ENCODE data around the gene LRRTM2.

LRRTM2 gene

DNA sequence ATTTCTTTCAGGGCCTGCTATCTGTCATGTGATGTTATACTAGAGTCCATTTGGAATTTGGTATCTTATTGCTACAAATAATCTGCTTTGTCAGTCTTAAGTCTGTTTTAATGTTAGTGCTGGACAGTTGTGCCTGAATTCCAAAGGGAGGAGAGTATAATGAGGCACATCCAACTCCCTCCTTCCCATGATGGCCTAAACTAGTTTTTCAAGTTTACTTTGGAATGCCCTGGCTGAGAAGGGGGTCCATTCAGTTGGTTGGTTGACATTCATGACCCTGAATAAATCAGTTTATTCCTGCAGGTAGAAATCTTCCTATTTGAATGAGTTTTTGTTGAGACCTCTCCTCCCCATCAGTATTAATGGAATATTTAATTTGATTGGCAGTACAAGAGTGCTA, 9.4 kb upstream of the LRRTM2 start:
- H3K4me3 ChIP-seq (ENCODE audit: low read depth, low read length), result no peak overlapping the region

- H3K4me3 ChIP-seq (ENCODE audit: low read depth, low read length), result no peak overlapping the region
These were observed 9.0 kb upstream of the LRRTM2 start for GRCh38 chr5:138884094-138884493.

DNA sequence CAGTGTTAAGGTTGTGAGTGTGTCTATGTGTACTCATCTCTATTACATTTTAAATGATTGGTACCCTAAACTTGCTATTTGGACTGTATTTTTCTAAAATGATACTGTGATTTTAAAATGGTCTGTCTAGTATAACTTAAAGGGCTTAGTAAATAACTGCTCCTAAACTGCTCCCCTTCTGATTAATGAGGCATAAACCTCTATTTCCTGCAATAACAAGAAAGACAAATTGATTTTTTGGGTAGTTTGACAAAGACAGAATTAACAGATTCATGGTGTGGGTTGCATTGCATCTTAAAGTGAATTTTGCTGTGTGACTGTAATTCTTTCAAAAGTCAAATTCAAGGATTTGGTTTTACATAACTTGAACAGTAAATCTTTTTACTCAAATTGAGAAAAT, 8.1 kb upstream of the LRRTM2 start:
- no peak overlapping the region for H3K4me3 ChIP-seq (ENCODE audit: low read depth, low read length)

- no peak overlapping the region for H3K4me3 ChIP-seq (ENCODE audit: low read depth, low read length)
These were observed 3.5 kb upstream of the LRRTM2 start for GRCh38 chr5:138878437-138879235.

DNA sequence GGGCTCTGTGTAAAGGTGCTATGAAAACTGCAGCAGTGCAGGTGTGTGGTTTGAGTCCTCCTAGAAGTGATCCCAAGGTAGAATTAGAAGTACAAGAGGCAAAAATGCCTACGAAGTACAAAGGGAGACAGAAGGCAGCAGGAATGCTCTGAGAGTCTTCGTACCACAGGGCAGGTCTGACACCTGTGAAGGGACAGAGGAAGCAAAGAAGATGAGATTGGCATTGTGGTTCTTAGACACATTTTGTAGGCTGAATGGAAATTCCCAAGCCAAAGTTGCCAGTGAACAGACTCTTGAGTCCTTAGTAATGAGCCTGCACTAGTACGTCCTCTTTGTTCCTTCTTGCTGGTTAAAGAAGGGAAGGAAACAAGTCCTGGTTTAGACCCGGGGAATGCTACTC, 1.7 kb upstream of the LRRTM2 start:
- no peak overlapping the region for H3K4me3 ChIP-seq (ENCODE audit: low read depth, low read length)

DNA sequence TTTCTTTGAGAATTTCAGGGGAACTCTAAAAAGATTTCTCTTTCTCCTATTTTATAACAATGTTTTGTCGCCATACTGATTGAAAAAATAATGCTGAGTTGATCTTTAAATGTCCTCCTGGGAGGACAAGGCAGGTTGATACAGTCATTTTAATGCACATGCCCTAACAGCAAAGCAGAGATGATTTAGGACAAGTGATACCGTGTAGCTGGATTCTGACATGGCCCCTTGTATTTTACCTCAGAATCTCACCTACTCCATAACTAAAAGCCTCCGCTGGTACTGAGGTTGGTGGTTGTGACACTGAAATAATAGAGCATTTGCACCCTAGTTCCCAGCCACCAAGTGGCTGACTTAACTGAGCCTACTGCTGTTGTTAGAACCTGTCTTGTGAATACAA, 811 bp upstream of the LRRTM2 start:
- no peak overlapping the region for H3K4me3 ChIP-seq (ENCODE audit: low read depth, low read length)

- H3K4me3 ChIP-seq (ENCODE audit: low read depth, low read length), result no peak overlapping the region
These were observed 379 bp upstream of the LRRTM2 start for GRCh38 chr5:138875552-138875875.

- no peak overlapping the region for H3K4me3 ChIP-seq (ENCODE audit: low read depth, low read length)
These were observed 894 bp downstream of the LRRTM2 start for GRCh38 chr5:138874241-138874640.

GRCh38 chr5:138873466-138874221, 1.5 kb downstream of the LRRTM2 start:
- no peak overlapping the region for H3K4me3 ChIP-seq (ENCODE audit: low read depth, low read length)

- H3K4me3 ChIP-seq (ENCODE audit: low read depth, low read length), result no peak overlapping the region
These were observed 2.2 kb downstream of the LRRTM2 start for GRCh38 chr5:138872841-138873465.

DNA sequence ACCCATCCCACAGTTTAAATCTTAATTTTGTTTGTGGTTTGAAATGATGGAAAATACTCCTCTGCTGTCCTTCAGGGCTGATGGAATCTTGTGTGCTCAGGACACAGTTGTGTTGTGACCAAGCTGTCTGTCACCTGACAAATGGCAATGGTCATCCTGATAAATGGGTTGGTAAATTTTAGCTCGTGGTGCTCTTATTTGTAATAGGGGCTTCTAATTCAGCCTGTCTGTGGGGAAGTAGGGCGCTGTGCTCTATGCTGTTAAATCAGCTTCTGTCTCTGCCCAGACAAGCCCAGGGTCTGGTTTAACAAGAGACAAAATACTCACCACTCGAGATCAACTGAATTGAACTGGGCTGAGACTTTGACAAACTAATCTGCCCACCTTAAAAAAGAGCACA, 4.5 kb downstream of the LRRTM2 start:
- no peak overlapping the region for H3K4me3 ChIP-seq (ENCODE audit: low read depth, low read length)

GRCh38 chr5:138869763-138870500, 5.2 kb downstream of the LRRTM2 start:
- no peak overlapping the region for H3K4me3 ChIP-seq (ENCODE audit: low read depth, low read length)

- no peak overlapping the region for H3K4me3 ChIP-seq (ENCODE audit: low read depth, low read length)
These were observed 6.1 kb downstream of the LRRTM2 start for GRCh38 chr5:138869038-138869437.

- no peak overlapping the region for H3K4me3 ChIP-seq (ENCODE audit: low read depth, low read length)
These were observed 8.1 kb downstream of the LRRTM2 start for GRCh38 chr5:138867011-138867410.

- no peak overlapping the region for H3K4me3 ChIP-seq (ENCODE audit: low read depth, low read length)
These were observed 22.0 kb downstream of the LRRTM2 start for GRCh38 chr5:138853132-138853531.

- no peak overlapping the region for H3K4me3 ChIP-seq (ENCODE audit: low read depth, low read length)
These were observed 24.2 kb downstream of the LRRTM2 start for GRCh38 chr5:138850865-138851435.

- H3K4me3 ChIP-seq (ENCODE audit: low read depth, low read length), result no peak overlapping the region
These were observed 25.3 kb downstream of the LRRTM2 start for GRCh38 chr5:138849882-138850281.

DNA sequence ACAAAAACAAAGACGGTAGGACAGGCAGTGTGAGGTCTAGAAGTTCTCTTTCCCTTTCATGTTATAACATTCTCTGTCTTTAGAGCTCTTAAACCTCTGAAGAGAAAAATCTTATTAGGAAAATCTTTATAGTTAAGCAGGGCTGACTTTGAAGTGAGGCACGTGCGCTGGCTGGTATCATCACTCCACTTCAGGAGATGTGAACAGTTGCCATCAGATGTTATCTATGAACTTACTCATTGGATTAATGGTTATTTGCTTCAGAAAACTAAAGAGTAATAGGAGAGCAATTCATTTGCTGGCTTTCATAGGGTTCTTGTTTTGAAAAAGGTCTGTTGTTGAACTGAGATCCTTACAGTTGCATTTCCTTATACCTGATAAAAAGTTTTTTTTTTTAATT, 25.7 kb downstream of the LRRTM2 start:
- H3K4me3 ChIP-seq (ENCODE audit: low read depth, low read length), result no peak overlapping the region

GRCh38 chr5:138844812-138845513, 30.2 kb downstream of the LRRTM2 start:
- H3K4me3 ChIP-seq (ENCODE audit: low read depth, low read length), result no peak overlapping the region

DNA sequence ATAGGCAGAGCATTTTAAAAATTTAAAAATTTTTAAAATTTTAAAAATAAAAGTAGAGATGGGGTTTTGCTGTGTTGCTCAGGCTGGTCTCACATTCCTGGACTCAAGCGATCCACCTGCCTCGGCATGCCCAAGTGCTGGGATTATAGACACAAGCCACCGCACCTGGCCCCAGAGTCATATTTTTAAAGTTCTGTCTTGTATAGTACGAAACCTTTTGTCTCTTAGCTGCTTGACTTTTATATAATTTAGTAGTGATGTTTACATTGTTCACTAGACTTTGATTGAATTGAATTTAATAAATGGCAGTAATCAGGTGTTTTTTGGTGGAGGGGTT, 31.0 kb downstream of the LRRTM2 start:
- H3K4me3 ChIP-seq (ENCODE audit: low read depth, low read length), result no peak overlapping the region

All from iPS-11a (cell line).